CD4-positive, alpha-beta T cell treated with Interleukin-17A for 4 hours (primary cell): ENCODE results near the gene CEP44.
"Not testable (repeated sequence)": the region's sequence is repeated elsewhere in the genome, so short reads cannot be mapped to it uniquely, and the experiment has no call there.

ENCODE experiments used
- DNase-seq: peaks from one replicate; pipeline ENCODE4 v3.0.0-alpha.2; 2020; ENCODE audit warnings: mixed read lengths

CEP44 gene

GRCh38 chr4:174283507-174284471 lies at the start of gene CEP44, which contains the start of gene FBXO8:
Gene CEP44 (plus strand): TSS chr4:174283911. CDS start chr4:174299122, 15,211 bp downstream.
Gene FBXO8 (minus strand): TSS chr4:174283667. CDS start chr4:174263092, 20,575 bp downstream.
- DNase-seq = peak; percentile 71

- DNase-seq = no peak
These were observed 47.4 kb upstream of the CEP44 start for GRCh38 chr4:174236359-174236758.

GRCh38 chr4:174241162-174241561 lies 42.5 kb upstream of the CEP44 start:
- DNase-seq = no peak

- no peak for DNase-seq
These were observed 39.3 kb upstream of the CEP44 start for GRCh38 chr4:174244441-174244840.

- DNase-seq = no peak
These were observed 38.0 kb upstream of the CEP44 start for GRCh38 chr4:174245714-174246113.

- no peak for DNase-seq
These were observed 35.3 kb upstream of the CEP44 start for GRCh38 chr4:174248407-174248806.

GRCh38 chr4:174252412-174252811 lies 31.3 kb upstream of the CEP44 start:
- DNase-seq = no peak

GRCh38 chr4:174254613-174255012 lies 29.1 kb upstream of the CEP44 start:
- DNase-seq = no peak

GRCh38 chr4:174255374-174255773 lies 28.3 kb upstream of the CEP44 start:
- no peak for DNase-seq

GRCh38 chr4:174255786-174256185 lies 27.9 kb upstream of the CEP44 start:
- DNase-seq = no peak

- no peak for DNase-seq
These were observed 27.4 kb upstream of the CEP44 start for GRCh38 chr4:174256277-174256713.

GRCh38 chr4:174259580-174259979 lies 24.1 kb upstream of the CEP44 start:
- DNase-seq = no peak

- no peak for DNase-seq
These were observed 23.6 kb upstream of the CEP44 start for GRCh38 chr4:174260099-174260498.

- not testable (repeated sequence) for DNase-seq
These were observed 22.3 kb upstream of the CEP44 start for GRCh38 chr4:174261432-174261831.

- DNase-seq = no peak
These were observed 20.9 kb upstream of the CEP44 start for GRCh38 chr4:174262624-174263444.

GRCh38 chr4:174263445-174263736 lies 20.3 kb upstream of the CEP44 start:
- no peak for DNase-seq

- no peak for DNase-seq
These were observed 17.8 kb upstream of the CEP44 start for GRCh38 chr4:174265916-174266315.

- DNase-seq = no peak
These were observed 17.3 kb upstream of the CEP44 start for GRCh38 chr4:174266416-174266815.

- DNase-seq = no peak
These were observed 9.8 kb upstream of the CEP44 start for GRCh38 chr4:174273930-174274329.

GRCh38 chr4:174274436-174274835 lies 9.3 kb upstream of the CEP44 start:
- no peak for DNase-seq

GRCh38 chr4:174275101-174275500 lies 8.6 kb upstream of the CEP44 start:
- no peak for DNase-seq

GRCh38 chr4:174277433-174277832 lies 6.3 kb upstream of the CEP44 start:
- DNase-seq = no peak

- DNase-seq = no peak
These were observed 5.2 kb upstream of the CEP44 start for GRCh38 chr4:174278467-174278866.
